WTC11 (cell line): ENCODE results near the gene RYR2.

Experiments used
- AFF4 ChIP-seq: sonication (generic); formaldehyde crosslinking; IDR thresholded peaks from 2 replicates; pipeline ENCODE4 v1.8.1; 2023; ENCODE audit warnings: mild to moderate bottlenecking, missing genetic modification reagents, borderline replicate concordance
- CTCF ChIP-seq: fragments of 200-600 bp; IDR thresholded peaks from 2 replicates; pipeline ENCODE4 v1.8.0; 2022; ENCODE audit warnings: antibody characterized with exemption
- ESRRA ChIP-seq: sonication (generic); formaldehyde crosslinking; IDR thresholded peaks from 2 replicates; pipeline ENCODE4 v1.8.1; 2022; ENCODE audit warnings: mild to moderate bottlenecking, missing genetic modification reagents, borderline replicate concordance
- NR3C1 ChIP-seq: sonication (generic); formaldehyde crosslinking; conservative IDR thresholded peaks from 2 replicates; pipeline ENCODE4 v1.8.1; 2023; ENCODE audit warnings: low read depth, mild to moderate bottlenecking, missing genetic modification reagents
- PREB ChIP-seq: sonication (generic); formaldehyde crosslinking; IDR thresholded peaks from 2 replicates; pipeline ENCODE4 v1.8.1; 2022; ENCODE audit warnings: mild to moderate bottlenecking, missing genetic modification reagents, moderate library complexity, borderline replicate concordance
- SP1 ChIP-seq: sonication (generic); formaldehyde crosslinking; conservative IDR thresholded peaks from 2 replicates; pipeline ENCODE4 v1.8.1; 2022; ENCODE audit warnings: missing genetic modification reagents
- TP53 ChIP-seq: sonication (generic); formaldehyde crosslinking; IDR thresholded peaks from 2 replicates; pipeline ENCODE4 v1.8.1; 2023; ENCODE audit warnings: mild to moderate bottlenecking, missing genetic modification reagents
- USF2 ChIP-seq: sonication (generic); formaldehyde crosslinking; IDR thresholded peaks from 2 replicates; pipeline ENCODE4 v1.8.1; 2023; ENCODE audit warnings: mild to moderate bottlenecking, missing genetic modification reagents, moderate library complexity
- TF ChIP-seq, protein P1 (sequence below): sonication (generic); formaldehyde crosslinking; IDR thresholded peaks from 2 replicates; pipeline ENCODE4 v1.8.0; 2022; ENCODE audit warnings: mild to moderate bottlenecking, missing genetic modification reagents
- TF ChIP-seq, protein P2 (sequence below): sonication (generic); formaldehyde crosslinking; IDR thresholded peaks from 2 replicates; pipeline ENCODE4 v1.8.1; 2022; ENCODE audit warnings: low read depth, missing genetic modification reagents, borderline replicate concordance

- no peak for TF ChIP-seq TP53 (CRISPR knock-in tag)
- no peak for TF ChIP-seq SP1 (CRISPR knock-in tag)
- no peak for TF ChIP-seq AFF4
- TF ChIP-seq, protein P1, sequence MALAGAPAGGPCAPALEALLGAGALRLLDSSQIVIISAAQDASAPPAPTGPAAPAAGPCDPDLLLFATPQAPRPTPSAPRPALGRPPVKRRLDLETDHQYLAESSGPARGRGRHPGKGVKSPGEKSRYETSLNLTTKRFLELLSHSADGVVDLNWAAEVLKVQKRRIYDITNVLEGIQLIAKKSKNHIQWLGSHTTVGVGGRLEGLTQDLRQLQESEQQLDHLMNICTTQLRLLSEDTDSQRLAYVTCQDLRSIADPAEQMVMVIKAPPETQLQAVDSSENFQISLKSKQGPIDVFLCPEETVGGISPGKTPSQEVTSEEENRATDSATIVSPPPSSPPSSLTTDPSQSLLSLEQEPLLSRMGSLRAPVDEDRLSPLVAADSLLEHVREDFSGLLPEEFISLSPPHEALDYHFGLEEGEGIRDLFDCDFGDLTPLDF: no peak
- TF ChIP-seq CTCF: no peak
- TF ChIP-seq NR3C1 (CRISPR knock-in tag): no peak
- no peak for TF ChIP-seq ESRRA (CRISPR knock-in tag)
- TF ChIP-seq, protein P2, sequence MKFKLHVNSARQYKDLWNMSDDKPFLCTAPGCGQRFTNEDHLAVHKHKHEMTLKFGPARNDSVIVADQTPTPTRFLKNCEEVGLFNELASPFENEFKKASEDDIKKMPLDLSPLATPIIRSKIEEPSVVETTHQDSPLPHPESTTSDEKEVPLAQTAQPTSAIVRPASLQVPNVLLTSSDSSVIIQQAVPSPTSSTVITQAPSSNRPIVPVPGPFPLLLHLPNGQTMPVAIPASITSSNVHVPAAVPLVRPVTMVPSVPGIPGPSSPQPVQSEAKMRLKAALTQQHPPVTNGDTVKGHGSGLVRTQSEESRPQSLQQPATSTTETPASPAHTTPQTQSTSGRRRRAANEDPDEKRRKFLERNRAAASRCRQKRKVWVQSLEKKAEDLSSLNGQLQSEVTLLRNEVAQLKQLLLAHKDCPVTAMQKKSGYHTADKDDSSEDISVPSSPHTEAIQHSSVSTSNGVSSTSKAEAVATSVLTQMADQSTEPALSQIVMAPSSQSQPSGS (CRISPR knock-in tag): no peak
- no peak for TF ChIP-seq PREB (CRISPR knock-in tag)
- no peak for TF ChIP-seq USF2 (CRISPR knock-in tag)
These were observed 2.1 kb downstream of the RYR2 start for GRCh38 chr1:237043846-237044636.
